Hepatocyte (in vitro differentiated cells): ENCODE data around the gene ZMAT3.

Experiments used
- EZH2 ChIP-seq: fragments of 200-600 bp; sonication (generic); IDR thresholded peaks from 2 replicates; pipeline ENCODE4 v1.6.1; 2016; ENCODE audit warnings: antibody characterized with exemption, mild to moderate bottlenecking, borderline replicate concordance
- EZH2phosphoT487 ChIP-seq: fragments of 200-600 bp; sonication (generic); IDR thresholded peaks from one replicate; pipeline ENCODE4 v1.6.1; 2018; ENCODE audit warnings: antibody characterized with exemption, mild to moderate bottlenecking, low read depth, moderate library complexity; ENCODE audit not compliant: unreplicated experiment, severe bottlenecking
- TF ChIP-seq, protein P1 (sequence below): fragments of 200-600 bp; sonication (generic); IDR thresholded peaks from 2 replicates; pipeline ENCODE4 v1.5.1; 2016; ENCODE audit warnings: antibody characterized with exemption, mild to moderate bottlenecking; ENCODE audit not compliant: poor library complexity

DNA sequence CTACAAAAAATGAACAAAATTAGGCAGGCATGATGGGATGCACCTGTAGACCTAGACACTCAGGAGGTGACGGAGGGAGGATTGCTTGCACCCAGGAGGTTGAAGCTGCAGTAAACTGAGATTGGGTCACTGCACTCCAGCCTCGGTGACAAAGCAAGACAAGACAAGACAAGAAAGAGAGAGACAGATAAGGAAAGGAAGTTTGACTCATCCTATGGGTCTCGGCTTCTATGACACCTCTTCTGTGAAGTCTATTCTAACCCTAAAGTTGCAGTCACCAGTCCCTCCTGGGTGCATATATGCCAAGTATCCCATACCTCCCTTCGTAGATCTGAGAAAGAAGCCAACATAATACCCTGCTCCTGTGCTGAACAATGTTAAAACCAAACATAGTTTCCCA lies 7.9 kb upstream of the ZMAT3 start:
- TF ChIP-seq, protein P1, sequence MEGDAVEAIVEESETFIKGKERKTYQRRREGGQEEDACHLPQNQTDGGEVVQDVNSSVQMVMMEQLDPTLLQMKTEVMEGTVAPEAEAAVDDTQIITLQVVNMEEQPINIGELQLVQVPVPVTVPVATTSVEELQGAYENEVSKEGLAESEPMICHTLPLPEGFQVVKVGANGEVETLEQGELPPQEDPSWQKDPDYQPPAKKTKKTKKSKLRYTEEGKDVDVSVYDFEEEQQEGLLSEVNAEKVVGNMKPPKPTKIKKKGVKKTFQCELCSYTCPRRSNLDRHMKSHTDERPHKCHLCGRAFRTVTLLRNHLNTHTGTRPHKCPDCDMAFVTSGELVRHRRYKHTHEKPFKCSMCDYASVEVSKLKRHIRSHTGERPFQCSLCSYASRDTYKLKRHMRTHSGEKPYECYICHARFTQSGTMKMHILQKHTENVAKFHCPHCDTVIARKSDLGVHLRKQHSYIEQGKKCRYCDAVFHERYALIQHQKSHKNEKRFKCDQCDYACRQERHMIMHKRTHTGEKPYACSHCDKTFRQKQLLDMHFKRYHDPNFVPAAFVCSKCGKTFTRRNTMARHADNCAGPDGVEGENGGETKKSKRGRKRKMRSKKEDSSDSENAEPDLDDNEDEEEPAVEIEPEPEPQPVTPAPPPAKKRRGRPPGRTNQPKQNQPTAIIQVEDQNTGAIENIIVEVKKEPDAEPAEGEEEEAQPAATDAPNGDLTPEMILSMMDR, result no peak
- TF ChIP-seq EZH2phosphoT487, result no peak
- TF ChIP-seq EZH2, result no peak
